GM19351 (cell line): ENCODE results near the gene PSMD3.
A peak's percentile ranks its signal among the peaks of the same experiment; 100 is the strongest.

Source experiments
- ATAC-seq: cut with Tn5 transposase; IDR thresholded peaks from one replicate; pipeline ENCODE4 v1.9.1; 2021; ENCODE audit warnings: mild to moderate bottlenecking, moderate library complexity; ENCODE audit not compliant: unreplicated experiment

Gene PSMD3

DNA sequence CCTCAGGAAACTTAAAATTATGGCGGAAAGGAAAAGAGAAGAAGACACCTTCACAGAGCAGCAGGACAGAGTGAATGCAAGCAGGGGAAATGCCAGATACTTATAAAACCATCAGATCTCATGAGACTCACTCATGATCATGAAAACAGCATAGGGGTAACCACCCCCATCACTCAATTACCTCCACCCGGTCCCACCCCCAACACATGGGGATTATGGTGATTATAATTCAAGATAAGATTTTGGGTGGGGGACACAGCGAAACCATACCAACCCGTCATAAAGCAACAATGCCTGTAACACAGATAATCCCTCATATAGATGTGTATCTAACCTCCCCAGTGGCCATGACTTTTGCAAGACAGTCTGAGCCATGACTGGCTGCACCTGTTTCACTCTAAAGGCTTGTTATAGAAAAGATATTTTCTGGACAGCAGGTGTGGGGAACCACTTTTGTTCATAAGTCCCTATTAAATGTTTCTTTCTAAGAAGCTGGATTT lies 24.8 kb upstream of the PSMD3 start:
- ATAC-seq = no peak

DNA sequence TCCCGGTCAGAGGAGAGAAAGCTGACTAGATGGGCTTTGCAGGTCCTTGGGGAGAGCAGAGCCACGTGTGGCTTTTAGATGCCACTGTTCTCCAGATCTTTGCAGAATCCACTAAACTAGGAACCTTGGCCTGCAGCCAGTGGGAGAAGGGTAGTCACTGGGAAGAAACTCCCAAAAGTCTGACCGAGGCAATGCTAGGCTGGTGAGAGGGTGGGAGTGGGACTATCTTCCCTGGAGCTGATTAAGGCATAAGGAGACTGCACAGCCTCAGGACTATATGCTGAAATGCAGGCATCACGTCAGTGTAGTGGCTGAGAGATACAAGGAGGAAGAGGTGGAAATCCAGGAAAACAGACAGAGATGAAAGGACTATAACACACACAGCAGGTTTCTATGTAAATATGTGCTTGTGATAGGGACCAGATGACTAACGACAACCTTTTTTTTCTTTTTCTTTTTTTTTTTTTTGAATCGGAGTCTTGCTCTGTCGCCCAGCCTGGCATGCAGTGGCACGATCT lies 20.0 kb upstream of the PSMD3 start:
- no peak for ATAC-seq

- no peak for ATAC-seq
Observed at GRCh38 chr17:39962642-39963220, 17.9 kb upstream of the PSMD3 start, which contains the start of gene GSDMA. GSDMA (plus strand) TSS chr17:39963004; CDS start chr17:39965688, 2,684 bp downstream.

DNA sequence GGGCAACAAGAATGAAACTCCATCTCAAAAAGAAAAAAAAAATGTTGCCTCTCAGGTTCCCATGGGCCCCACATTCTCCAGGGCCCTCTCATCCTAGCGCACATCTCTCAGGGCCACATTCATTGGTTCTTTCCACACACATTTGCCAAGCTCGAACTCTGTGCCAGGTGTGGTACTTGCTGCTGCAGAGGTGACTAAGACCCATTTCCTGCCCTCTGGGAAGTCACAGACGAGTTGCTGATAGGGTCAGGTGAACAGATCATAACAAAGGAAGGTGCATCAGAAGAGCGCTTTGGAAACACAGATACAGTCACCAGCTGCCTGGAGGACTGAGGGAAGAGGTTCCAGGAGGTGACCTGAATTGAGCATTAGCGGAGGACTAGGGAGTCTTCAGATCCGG lies 16.8 kb upstream of the PSMD3 start:
- no peak for ATAC-seq

GRCh38 chr17:39965017-39965699 lies 15.4 kb upstream of the PSMD3 start:
- ATAC-seq = no peak

GRCh38 chr17:39966771-39967170 lies 13.8 kb upstream of the PSMD3 start:
- no peak for ATAC-seq

GRCh38 chr17:39968761-39969160 lies 11.8 kb upstream of the PSMD3 start:
- ATAC-seq = no peak

DNA sequence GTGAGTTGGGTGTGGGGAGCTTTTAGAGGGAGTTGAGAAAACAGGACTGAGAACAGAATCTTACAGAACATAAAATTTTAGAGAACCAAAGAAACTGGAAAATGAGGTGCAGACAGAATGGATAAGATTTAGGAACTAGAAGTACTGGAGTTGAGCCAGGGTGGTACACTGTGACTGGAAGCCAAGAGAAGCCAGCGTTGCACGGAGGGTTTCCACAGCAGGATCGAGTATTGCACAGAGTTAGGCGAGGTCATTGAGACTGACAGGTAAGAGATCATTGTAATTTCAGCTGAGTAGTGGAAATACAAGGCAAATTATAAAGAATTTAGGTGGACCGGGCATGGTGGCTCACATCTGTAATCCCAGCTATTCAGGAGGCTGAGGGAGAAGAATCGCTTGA lies 11.2 kb upstream of the PSMD3 start:
- no peak for ATAC-seq

- ATAC-seq = no peak
Observed at GRCh38 chr17:39970157-39970692, 10.4 kb upstream of the PSMD3 start.

DNA sequence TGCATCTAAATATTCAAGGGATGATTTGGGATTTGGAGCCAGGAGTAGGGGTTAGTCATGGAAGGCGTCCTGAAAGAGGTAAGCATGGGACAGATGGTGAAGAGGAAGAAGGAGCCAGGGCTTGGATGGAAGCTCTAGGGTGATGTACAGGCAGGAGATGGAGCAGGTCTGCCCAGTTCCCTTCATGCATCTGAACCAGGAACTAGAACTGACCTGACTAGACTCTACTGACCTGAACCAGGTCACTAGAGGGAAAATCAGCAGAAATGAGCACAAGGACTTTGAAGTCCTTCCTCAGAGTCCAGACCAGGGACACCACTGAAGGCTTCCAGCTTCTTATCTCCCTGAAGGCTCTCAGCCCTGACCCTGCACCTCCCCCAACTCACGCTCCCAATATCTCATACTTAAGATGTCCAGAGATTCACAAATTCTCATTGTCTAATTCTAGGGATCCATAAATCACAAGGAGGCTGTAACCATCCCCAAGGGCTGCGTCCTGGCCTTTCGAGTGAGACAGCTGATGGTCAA lies 9.5 kb upstream of the PSMD3 start:
- no peak for ATAC-seq

- no peak for ATAC-seq
Observed at GRCh38 chr17:39972271-39972670, 8.3 kb upstream of the PSMD3 start.

DNA sequence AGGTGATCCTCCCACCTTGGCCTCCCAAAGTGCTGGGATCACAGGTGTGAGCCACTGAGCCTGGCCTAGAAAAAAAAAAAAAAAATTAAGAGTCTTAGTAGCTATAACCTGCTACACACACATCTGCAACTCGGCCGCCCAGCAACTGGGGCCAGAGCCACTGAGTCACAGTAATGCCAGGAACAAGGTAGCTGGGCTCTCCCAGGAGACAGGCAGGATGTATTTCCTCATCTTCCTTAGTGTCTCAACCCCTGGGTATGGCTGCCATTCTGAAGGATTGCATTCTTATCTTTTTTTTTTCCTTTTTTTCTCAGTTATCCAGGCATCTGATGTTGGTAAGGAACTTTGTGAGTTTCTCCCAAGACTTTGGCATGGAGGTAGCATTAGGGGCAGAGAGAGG lies 7.1 kb upstream of the PSMD3 start:
- ATAC-seq = no peak

DNA sequence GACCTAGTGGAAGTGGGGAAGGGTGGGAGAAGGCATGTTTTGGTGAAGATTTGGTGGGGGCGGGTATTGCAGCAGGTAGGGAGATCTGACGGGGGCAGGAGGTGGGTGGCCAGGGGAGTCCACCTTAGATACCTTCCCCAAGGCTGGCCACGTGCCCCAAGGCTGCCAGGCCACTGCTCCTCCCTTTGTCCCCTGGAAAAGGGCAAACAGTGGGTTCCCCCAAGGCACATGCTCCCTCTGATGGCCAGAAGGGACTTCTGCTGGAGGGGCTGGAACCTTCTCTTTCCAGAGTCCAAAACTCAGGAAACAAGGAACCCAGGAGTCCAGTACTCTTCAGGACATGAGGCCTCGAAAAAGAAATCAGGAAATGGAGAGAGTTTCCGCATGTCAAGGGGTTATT lies 6.2 kb upstream of the PSMD3 start:
- no peak for ATAC-seq

GRCh38 chr17:39975801-39976200 lies 4.8 kb upstream of the PSMD3 start:
- no peak for ATAC-seq

DNA sequence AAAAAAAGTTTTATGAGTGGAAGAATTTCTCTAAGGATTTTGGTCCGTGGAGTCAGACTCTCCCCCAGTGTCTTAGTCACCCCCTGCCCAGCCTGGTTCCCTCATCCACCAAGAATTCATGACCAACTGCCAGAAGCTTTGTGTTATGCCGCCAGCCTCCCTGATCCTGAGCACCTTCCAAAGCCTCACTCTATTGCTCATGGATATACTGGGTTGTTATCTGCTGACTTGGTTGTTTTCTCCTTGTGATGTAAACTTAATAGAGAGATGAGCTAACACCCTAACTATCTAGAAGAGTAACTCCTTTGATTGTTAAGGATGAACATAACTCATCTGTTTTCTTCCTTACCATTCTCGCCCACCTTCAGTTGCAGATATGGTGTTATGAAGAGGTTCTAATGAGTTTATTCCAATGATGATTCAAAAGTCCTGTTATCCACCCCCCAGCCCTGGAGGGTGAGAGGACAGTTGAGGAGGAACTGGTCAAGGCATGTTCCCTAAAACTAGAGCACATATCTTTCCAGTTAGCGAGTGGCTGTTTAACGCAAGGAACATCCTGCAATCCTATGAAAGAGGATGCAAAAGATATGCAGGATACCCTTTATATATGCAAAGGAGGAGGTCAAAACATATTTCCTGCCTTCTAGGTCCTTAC lies 1.5 kb upstream of the PSMD3 start:
- no peak for ATAC-seq

GRCh38 chr17:39979893-39980350 lies 685 bp upstream of the PSMD3 start:
- ATAC-seq = peak; percentile 8

- ATAC-seq = no peak
Observed at GRCh38 chr17:39981207-39981741, 667 bp downstream of the PSMD3 start.

GRCh38 chr17:39981766-39982375 lies 1.3 kb downstream of the PSMD3 start:
- ATAC-seq = no peak

- ATAC-seq = no peak
Observed at GRCh38 chr17:39988206-39988810, 7.7 kb downstream of the PSMD3 start.

DNA sequence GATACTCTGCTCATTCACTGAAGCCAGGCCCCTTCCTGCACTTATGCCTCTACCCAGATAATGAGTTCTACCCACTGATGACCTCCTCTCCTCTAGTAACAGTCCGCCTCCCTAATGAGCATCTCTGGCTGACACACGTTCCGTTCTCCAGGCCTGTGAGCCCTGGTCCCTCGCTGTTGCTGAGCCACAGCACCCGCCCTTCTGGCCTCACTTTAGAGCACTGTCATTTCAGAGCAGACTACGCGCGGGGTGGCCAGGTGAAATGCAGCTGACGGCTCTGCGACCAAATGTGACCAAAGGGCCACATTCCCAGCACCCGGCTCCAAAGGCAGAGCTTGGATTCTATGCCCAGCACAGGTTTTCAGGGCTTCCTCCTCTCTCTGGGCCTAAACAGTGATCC lies 13.8 kb downstream of the PSMD3 start:
- no peak for ATAC-seq
